ENCODE results near the gene ERFL.

GRCh38 chr19:41935760-41936415 is 7.6 kb upstream of the ERFL start:
- TF ChIP-seq CTCF (IDR thresholded peaks at IDR 0.05) = no peak
- no peak for TF ChIP-seq POLR2A (IDR thresholded peaks at IDR 0.05; ENCODE audit: low read depth)
- TF ChIP-seq POLR2AphosphoS5 (IDR thresholded peaks at IDR 0.05) = no peak
- TF ChIP-seq EP300 (IDR thresholded peaks at IDR 0.05) = no peak

Measured in esophagus muscularis mucosa (tissue), 4 donors.